Vagina (tissue), 2 donors: ENCODE data around the gene CDH13. TPM values are rescaled to one million over a fixed set of nuclear protein-coding genes. Genes with fewer than 3 reads are reported as not detected.

Experiments
- DNase-seq, 2 donors: peaks; one replicate each; pipeline ENCODE4 v3.0.0-alpha.2; 2017; ENCODE audit errors: extremely low spot score in 2 of 2
- H3K27ac ChIP-seq: fragments of 200-600 bp; sonication (generic); one replicate; pipeline ENCODE4 v1.5.1; 2019
- H3K27me3 ChIP-seq: fragments of 200-600 bp; sonication (generic); one replicate; pipeline ENCODE4 v1.5.1; 2019
- H3K36me3 ChIP-seq, 2 donors: fragments of 200-600 bp; sonication (generic); one replicate each; pipeline ENCODE4 v1.5.1; 2017 to 2019
- H3K4me1 ChIP-seq: fragments of 200-600 bp; sonication (generic); one replicate; pipeline ENCODE4 v1.5.1; 2019
- H3K4me3 ChIP-seq, 2 donors: fragments of 200-600 bp; sonication (generic); 1 replicate in 1 of 2; 2 replicates in 1 of 2; pipeline ENCODE4 v1.5.1; 2016 to 2019
- H3K9me3 ChIP-seq: fragments of 200-600 bp; sonication (generic); one replicate; pipeline ENCODE4 v1.5.1; 2019
- POLR2A ChIP-seq, 2 donors: fragments of 450-650 bp; IDR thresholded peaks; one replicate each; pipeline ENCODE4 v1.6.1; 2017; ENCODE audit warnings: antibody characterized with exemption in 2 of 2, mild to moderate bottlenecking in 2 of 2, moderate library complexity in 2 of 2
- POLR2AphosphoS5 ChIP-seq, 2 donors: sonication (generic); formaldehyde crosslinking; IDR thresholded peaks; one replicate each; pipeline ENCODE4 v1.9.0; 2017; ENCODE audit warnings: antibody characterized with exemption in 2 of 2, mild to moderate bottlenecking in 2 of 2, low read depth in 1 of 2; ENCODE audit not compliant: insufficient read depth in 1 of 2
- intact Hi-C: fragments of 100-400 bp; cut with DNase I; formaldehyde crosslinking; loops from one replicate; pipeline ENCODE4 v1.15.1; 2023
- total RNA-seq: library from RNA; depleted of rRNA; stranded (reverse); fragments of >200 nt; gene quantifications from one replicate; pipeline ENCODE4 v1.2.3, GENCODE V29; 2016
- TF ChIP-seq, protein P1 (sequence below), 3 experiments: fragments of 450-650 bp in 2 of 3; fragments of 200-600 bp in 1 of 3; sonication (generic) in 1 of 3; IDR thresholded peaks; one replicate each; pipeline ENCODE4 v1.5.1; 2017 to 2019; ENCODE audit warnings: antibody characterized with exemption in 3 of 3, mild to moderate bottlenecking in 2 of 3, moderate library complexity in 2 of 3

The CDH13 gene
- total RNA-seq, 1 donor from 2014 or later, result 123 TPM

DNA sequence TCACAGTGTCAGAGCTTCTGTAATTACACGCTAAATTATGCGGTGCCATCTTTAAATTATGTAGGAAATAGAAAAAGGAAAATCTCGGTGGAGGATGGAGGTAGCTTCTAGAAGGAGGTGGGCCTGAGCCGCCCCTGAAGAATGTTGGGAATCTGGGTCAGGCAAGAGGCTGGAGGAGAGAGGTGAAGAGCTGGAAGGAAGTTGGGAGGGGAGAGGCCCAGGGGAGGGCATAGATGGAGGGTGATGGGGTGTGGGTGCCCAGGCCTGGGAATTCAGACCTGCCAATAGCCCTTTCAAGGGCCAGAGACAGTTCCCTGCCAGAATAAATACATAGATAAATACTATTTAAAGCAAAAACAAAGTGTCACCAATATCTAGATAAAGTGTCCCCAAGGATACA lies 766.0 kb downstream of the CDH13 start:
- Histone ChIP-seq H3K9me3 (no peaks in the 10 kb centered on the region), H3K4me3 (no peak overlapping the region), H3K27ac (no peak overlapping the region), H3K4me1 (no peaks in the 10 kb centered on the region), H3K36me3 (no peaks in the 10 kb centered on the region), H3K27me3 (no peaks in the 10 kb centered on the region)
- no peak for DNase-seq
- intact Hi-C loops, result no loop called here
- TF ChIP-seq POLR2AphosphoS5 (IDR thresholded peaks at IDR 0.05; ENCODE audit: insufficient read depth in 1 of 2, low read depth in 1 of 2), result no peak
- no peak for TF ChIP-seq POLR2A (IDR thresholded peaks at IDR 0.05)
- TF ChIP-seq, protein P1, sequence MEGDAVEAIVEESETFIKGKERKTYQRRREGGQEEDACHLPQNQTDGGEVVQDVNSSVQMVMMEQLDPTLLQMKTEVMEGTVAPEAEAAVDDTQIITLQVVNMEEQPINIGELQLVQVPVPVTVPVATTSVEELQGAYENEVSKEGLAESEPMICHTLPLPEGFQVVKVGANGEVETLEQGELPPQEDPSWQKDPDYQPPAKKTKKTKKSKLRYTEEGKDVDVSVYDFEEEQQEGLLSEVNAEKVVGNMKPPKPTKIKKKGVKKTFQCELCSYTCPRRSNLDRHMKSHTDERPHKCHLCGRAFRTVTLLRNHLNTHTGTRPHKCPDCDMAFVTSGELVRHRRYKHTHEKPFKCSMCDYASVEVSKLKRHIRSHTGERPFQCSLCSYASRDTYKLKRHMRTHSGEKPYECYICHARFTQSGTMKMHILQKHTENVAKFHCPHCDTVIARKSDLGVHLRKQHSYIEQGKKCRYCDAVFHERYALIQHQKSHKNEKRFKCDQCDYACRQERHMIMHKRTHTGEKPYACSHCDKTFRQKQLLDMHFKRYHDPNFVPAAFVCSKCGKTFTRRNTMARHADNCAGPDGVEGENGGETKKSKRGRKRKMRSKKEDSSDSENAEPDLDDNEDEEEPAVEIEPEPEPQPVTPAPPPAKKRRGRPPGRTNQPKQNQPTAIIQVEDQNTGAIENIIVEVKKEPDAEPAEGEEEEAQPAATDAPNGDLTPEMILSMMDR (IDR thresholded peaks at IDR 0.05), result no peak

DNA sequence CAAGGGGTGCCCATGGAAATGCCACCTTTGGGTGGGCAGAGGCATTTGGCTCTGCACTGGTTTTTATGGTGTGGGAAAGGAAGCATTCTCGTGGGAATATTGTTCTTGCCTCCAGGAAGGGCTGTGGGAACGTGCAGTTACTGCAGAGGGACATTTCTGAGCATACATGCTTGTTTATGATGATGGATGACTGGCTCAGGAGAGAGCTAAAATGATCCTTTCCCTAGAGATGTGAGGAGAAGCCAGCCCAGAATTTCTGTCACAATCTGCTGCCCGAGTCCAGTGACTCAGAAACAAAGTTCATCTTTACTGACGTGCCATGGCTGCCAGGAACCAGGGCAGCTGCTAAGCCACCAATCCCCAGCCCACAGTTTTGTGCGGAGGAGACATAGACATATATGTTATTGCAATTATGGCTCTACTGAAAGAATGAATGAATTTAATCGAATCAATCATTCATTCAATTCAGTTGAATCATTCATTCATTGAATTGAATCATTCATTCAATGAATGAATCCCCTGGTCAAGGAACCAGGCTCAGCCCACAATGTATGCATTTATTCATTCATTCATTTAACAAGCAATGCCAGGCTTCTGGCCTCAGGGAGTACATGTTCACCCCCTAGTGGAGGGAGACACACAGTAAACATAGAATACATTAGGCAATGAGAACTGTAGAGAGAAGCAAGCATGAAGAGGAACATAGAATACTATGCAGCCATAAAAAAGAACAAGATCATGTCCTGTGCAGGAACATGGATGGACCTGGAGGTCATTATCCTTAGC lies 766.6 kb downstream of the CDH13 start:
- intact Hi-C loops, result no loop called here

DNA sequence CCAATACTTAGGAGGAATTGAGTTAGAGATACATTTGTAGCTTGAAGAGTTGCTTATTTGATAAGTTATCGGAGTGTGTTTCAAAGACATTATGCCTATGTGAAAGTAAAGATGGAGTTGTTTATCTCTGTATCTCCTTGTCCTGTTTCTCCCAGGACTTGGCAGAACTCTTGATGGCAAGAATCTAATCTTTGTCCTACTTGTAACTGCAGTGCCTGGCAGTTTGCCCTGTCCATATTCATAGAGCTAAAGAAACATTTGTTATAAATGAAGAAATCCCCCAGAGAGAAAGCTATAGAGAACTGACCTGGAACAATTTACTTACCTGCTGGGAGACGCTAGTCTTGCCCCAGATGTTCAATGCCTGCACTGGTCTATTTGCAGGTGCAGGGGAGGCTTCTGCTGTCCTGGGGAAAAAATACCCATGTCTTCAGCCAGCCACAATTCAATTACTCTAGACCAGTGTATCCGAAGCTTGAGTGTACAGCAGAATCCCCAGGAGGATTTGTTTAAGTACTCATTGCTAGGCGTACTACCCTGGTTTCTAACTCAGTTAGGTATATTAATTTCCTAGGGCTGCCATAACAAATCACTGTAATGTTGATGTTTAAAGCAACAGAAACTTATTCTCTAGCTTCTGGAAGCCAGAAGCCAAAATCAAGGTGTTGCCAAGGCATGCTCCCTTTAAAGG lies 771.0 kb downstream of the CDH13 start:
- no peak for TF ChIP-seq POLR2A (IDR thresholded peaks at IDR 0.05)
- Histone ChIP-seq H3K36me3 (no peaks in the 10 kb centered on the region), H3K9me3 (no peaks in the 10 kb centered on the region), H3K4me3 (no peak overlapping the region), H3K27me3 (no peaks in the 10 kb centered on the region), H3K4me1 (no peaks in the 10 kb centered on the region), H3K27ac (no peak overlapping the region)
- no peak for DNase-seq
- intact Hi-C loops, result no loop called here

More for the DNA sequence above, 766.6 kb downstream of the CDH13 start:
- Histone ChIP-seq H3K36me3 (no peaks in the 10 kb centered on the region), H3K9me3 (no peaks in the 10 kb centered on the region), H3K27ac (no peak overlapping the region), H3K4me3 (no peak overlapping the region), H3K27me3 (no peaks in the 10 kb centered on the region), H3K4me1 (no peaks in the 10 kb centered on the region)
- no peak for DNase-seq
- TF ChIP-seq POLR2AphosphoS5 (IDR thresholded peaks at IDR 0.05; ENCODE audit: insufficient read depth in 1 of 2, low read depth in 1 of 2) (no peak), POLR2A (IDR thresholded peaks at IDR 0.05) (no peak)
- TF ChIP-seq, protein P1 (IDR thresholded peaks at IDR 0.05), result no peak

DNA sequence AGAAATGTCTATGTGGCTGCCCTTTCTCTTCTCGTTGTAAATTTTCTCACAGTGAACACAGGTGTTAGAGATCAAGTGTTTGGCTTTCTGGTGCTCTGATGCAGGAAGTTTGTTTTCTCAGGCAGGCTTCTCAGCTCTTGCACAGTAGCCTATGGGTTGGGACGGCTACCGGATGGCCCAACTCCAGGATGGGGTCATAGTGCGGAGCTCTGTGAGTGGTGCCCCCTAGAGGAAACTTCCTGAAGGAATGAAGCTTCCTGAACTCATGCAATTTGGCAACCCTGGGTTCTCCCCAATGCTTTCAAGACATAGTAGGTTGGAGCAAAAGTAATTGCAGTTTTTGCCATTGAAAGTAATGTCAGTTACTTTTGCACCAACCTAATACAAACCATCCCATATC lies 773.5 kb downstream of the CDH13 start:
- no peak overlapping the region for H3K27ac ChIP-seq
- no peaks in the 10 kb centered on the region for H3K27me3 ChIP-seq
- no peak overlapping the region for H3K4me3 ChIP-seq
- no peaks in the 10 kb centered on the region for H3K4me1 ChIP-seq
- TF ChIP-seq, protein P1 (IDR thresholded peaks at IDR 0.05), result no peak
- TF ChIP-seq POLR2A (IDR thresholded peaks at IDR 0.05) (no peak), POLR2AphosphoS5 (IDR thresholded peaks at IDR 0.05; ENCODE audit: insufficient read depth in 1 of 2, low read depth in 1 of 2) (no peak)
- no peaks in the 10 kb centered on the region for H3K36me3 ChIP-seq
- H3K9me3 ChIP-seq, result no peaks in the 10 kb centered on the region
- intact Hi-C loops, result no loop called here
- DNase-seq, result no peak

DNA sequence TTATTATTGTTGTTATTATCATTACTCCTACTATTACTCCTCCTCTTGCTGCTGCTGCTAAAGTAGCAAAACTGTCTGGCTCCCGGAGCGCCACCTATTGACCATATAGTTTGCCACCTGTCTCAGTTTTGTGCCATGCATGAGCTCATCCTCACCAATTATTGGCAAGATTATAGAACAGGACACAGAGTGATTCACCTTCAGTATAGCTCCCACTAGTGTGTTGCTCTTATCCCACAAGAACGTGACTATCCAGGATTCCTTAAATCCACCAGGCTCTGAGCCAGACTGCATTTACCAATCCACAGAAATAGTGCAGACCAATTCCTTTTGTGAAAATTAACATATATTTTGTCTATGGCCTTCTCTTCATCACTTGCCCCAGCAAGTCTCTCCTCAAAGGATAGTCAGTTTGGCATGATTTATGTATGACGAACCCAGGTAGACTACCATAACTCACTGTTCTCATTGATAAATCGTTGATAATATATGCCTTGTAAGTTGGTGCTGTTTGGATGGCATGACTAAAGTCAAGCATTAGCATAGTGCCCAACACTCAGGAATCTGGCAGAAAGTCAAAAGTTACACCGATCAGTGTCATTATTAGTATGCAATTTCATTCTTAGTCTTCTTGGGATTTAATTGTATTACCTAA lies 775.5 kb downstream of the CDH13 start:
- Histone ChIP-seq H3K4me3 (no peak overlapping the region), H3K4me1 (no peaks in the 10 kb centered on the region), H3K36me3 (no peaks in the 10 kb centered on the region), H3K27ac (no peak overlapping the region), H3K9me3 (no peaks in the 10 kb centered on the region), H3K27me3 (no peaks in the 10 kb centered on the region)
- intact Hi-C loops, result no loop called here
- TF ChIP-seq POLR2AphosphoS5 (IDR thresholded peaks at IDR 0.05; ENCODE audit: insufficient read depth in 1 of 2, low read depth in 1 of 2), result no peak
- DNase-seq, result no peak
